PC-3 (cell line): ENCODE data around the gene SLC16A7.

Source experiments
- EZH2 ChIP-seq: fragments of 300-600 bp; sonication (generic); IDR thresholded peaks from one replicate; pipeline ENCODE4 v1.6.1; 2017; ENCODE audit warnings: antibody characterized with exemption, mild to moderate bottlenecking, low read length; ENCODE audit not compliant: unreplicated experiment
- EZH2phosphoT487 ChIP-seq: fragments of 300-600 bp; sonication (generic); IDR thresholded peaks from 2 replicates; pipeline ENCODE4 v1.6.1; 2018; ENCODE audit warnings: mild to moderate bottlenecking, antibody characterized with exemption, low read length, borderline replicate concordance
- TF ChIP-seq, protein P1 (sequence below): fragments of 300-600 bp; sonication (generic); conservative IDR thresholded peaks from 2 replicates; pipeline ENCODE4 v1.5.1; 2017; ENCODE audit warnings: antibody characterized with exemption, low read depth, mild to moderate bottlenecking, low read length

DNA sequence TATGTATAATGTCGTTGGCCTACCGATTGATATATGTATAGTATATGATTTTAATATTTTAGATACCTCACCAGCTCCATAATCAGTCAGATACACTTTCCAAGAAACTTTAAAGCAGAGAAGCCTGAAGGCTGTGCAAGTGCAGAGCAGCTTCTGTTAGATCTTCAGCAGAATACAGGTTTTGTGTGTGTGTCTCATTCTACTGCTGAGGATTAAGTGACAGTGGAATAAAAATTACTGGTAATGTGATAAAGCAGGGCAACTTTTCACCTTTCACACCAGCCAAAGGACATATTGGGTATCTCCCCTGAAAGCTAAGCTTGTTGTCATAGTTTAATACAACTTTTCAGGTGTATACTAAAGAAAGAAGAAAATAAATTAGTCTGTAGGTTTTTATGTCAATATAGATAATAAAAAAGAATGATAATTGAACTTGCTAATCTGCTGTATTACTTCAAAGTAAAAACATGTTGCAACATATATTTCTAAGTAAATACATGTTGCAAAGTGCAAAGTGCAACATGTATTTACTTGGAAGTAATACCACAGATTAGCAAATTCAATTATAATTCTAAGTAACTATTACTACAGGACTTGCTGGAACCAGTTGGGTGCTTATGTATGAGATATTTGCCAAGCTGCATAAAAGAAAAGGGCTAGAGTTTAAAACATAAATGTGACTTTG, 128.3 kb downstream of the SLC16A7 start:
- TF ChIP-seq, protein P1, sequence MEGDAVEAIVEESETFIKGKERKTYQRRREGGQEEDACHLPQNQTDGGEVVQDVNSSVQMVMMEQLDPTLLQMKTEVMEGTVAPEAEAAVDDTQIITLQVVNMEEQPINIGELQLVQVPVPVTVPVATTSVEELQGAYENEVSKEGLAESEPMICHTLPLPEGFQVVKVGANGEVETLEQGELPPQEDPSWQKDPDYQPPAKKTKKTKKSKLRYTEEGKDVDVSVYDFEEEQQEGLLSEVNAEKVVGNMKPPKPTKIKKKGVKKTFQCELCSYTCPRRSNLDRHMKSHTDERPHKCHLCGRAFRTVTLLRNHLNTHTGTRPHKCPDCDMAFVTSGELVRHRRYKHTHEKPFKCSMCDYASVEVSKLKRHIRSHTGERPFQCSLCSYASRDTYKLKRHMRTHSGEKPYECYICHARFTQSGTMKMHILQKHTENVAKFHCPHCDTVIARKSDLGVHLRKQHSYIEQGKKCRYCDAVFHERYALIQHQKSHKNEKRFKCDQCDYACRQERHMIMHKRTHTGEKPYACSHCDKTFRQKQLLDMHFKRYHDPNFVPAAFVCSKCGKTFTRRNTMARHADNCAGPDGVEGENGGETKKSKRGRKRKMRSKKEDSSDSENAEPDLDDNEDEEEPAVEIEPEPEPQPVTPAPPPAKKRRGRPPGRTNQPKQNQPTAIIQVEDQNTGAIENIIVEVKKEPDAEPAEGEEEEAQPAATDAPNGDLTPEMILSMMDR = no peak
- TF ChIP-seq EZH2 = no peak
- TF ChIP-seq EZH2phosphoT487 = no peak
